ENCODE results near the gene ECE1.

ECE1 gene

GRCh38 chr1:21219674-21220073, 70.6 kb downstream of the ECE1 start:
- Histone ChIP-seq H3K4me1 (ENCODE audit: insufficient read depth, low read length) (no peaks in the 10 kb centered on the region), H2AFZ (ENCODE audit: low read depth, low read length) (no peak overlapping the region), H3K4me2 (ENCODE audit: insufficient read depth, low read length) (no peak overlapping the region), H3K4me3 (ENCODE audit: low read depth in 1 of 2, low read length in 2 of 2) (no peak overlapping the region), H3K36me3 (ENCODE audit: insufficient read depth, low read length) (peaks cover 18% of the 10 kb centered on the region), H3K9ac (ENCODE audit: low read depth, low read length) (no peak overlapping the region), H4K20me1 (ENCODE audit: insufficient read depth, low read length) (0 out of 2 replicates have a peak, but pooled peaks cover 5% of the 10 kb centered on the region), H3K9me3 (ENCODE audit: insufficient read depth, low read length, severe bottlenecking) (no peaks in the 10 kb centered on the region), H3K27me3 (ENCODE audit: insufficient read depth, low read length, poor library complexity) (no peaks in the 10 kb centered on the region), H3K27ac (ENCODE audit: low read length) (no peak overlapping the region), H3K79me2 (ENCODE audit: insufficient read depth, low read length) (no peaks in the 10 kb centered on the region)
- ATAC-seq (ENCODE audit: insufficient read depth, low read depth): no peak
- TF ChIP-seq EZH2 (IDR thresholded peaks at IDR 0.05; ENCODE audit: borderline replicate concordance, low read depth, low read length, severe bottlenecking): no peak
- no peak for TF ChIP-seq CTCF (IDR thresholded peaks at IDR 0.05; ENCODE audit: borderline replicate concordance, extremely low read depth, low read length, poor library complexity, severe bottlenecking)
- no peak for DNase-seq

GRCh38 chr1:21217812-21218596, 72.3 kb downstream of the ECE1 start:
- no peaks in the 10 kb centered on the region for H3K79me2 ChIP-seq (ENCODE audit: insufficient read depth, low read length)
- no peak overlapping the region for H3K27ac ChIP-seq (ENCODE audit: low read length)
- no peaks in the 10 kb centered on the region for H3K4me1 ChIP-seq (ENCODE audit: insufficient read depth, low read length)
- H3K9ac ChIP-seq (ENCODE audit: low read depth, low read length): no peak overlapping the region
- TF ChIP-seq CTCF (IDR thresholded peaks at IDR 0.05; ENCODE audit: borderline replicate concordance, extremely low read depth, low read length, poor library complexity, severe bottlenecking): peak; percentile 65
- TF ChIP-seq EZH2 (IDR thresholded peaks at IDR 0.05; ENCODE audit: borderline replicate concordance, low read depth, low read length, severe bottlenecking): no peak
- H3K4me2 ChIP-seq (ENCODE audit: insufficient read depth, low read length): no peak overlapping the region
- H3K9me3 ChIP-seq (ENCODE audit: insufficient read depth, low read length, severe bottlenecking): no peaks in the 10 kb centered on the region
- DNase-seq (peak; percentile 48), ATAC-seq (ENCODE audit: insufficient read depth, low read depth) (peak; percentile 73; the same call in 2 of the 3 replicates)
- no peaks in the 10 kb centered on the region for H3K27me3 ChIP-seq (ENCODE audit: insufficient read depth, low read length, poor library complexity)
- no peak overlapping the region for H3K4me3 ChIP-seq (ENCODE audit: low read depth in 1 of 2, low read length in 2 of 2)
- no peak overlapping the region for H2AFZ ChIP-seq (ENCODE audit: low read depth, low read length)
- 0 out of 2 replicates have a peak, but pooled peaks cover 5% of the 10 kb centered on the region for H4K20me1 ChIP-seq (ENCODE audit: insufficient read depth, low read length)
- peaks cover 18% of the 10 kb centered on the region for H3K36me3 ChIP-seq (ENCODE audit: insufficient read depth, low read length)

- Histone ChIP-seq H3K4me3 (ENCODE audit: low read depth in 1 of 2, low read length in 2 of 2) (no peak overlapping the region), H3K36me3 (ENCODE audit: insufficient read depth, low read length) (peaks cover 17% of the 10 kb centered on the region), H3K4me1 (ENCODE audit: insufficient read depth, low read length) (no peaks in the 10 kb centered on the region), H3K9me3 (ENCODE audit: insufficient read depth, low read length, severe bottlenecking) (no peaks in the 10 kb centered on the region), H3K27ac (ENCODE audit: low read length) (no peak overlapping the region), H2AFZ (ENCODE audit: low read depth, low read length) (no peak overlapping the region), H3K27me3 (ENCODE audit: insufficient read depth, low read length, poor library complexity) (no peaks in the 10 kb centered on the region), H3K4me2 (ENCODE audit: insufficient read depth, low read length) (no peak overlapping the region), H4K20me1 (ENCODE audit: insufficient read depth, low read length) (0 out of 2 replicates have a peak, but pooled peaks cover 5% of the 10 kb centered on the region), H3K79me2 (ENCODE audit: insufficient read depth, low read length) (no peaks in the 10 kb centered on the region), H3K9ac (ENCODE audit: low read depth, low read length) (no peak overlapping the region)
- peak; percentile 72 for DNase-seq
- peak; percentile 76 for ATAC-seq (ENCODE audit: insufficient read depth, low read depth)
- TF ChIP-seq EZH2 (IDR thresholded peaks at IDR 0.05; ENCODE audit: borderline replicate concordance, low read depth, low read length, severe bottlenecking): no peak
- TF ChIP-seq CTCF (IDR thresholded peaks at IDR 0.05; ENCODE audit: borderline replicate concordance, extremely low read depth, low read length, poor library complexity, severe bottlenecking): peak; percentile 92
Observed at GRCh38 chr1:21216835-21217811, 73.1 kb downstream of the ECE1 start.

All from DND-41 (cell line).